Erythroblast (primary cell): ENCODE measurements around the gene LDAH.

ENCODE experiments used
- DNase-seq, 2 experiments: peaks; one replicate each; lab custom pipeline; 2025; lab: John Stamatoyannopoulos, UW
- GATA1 ChIP-seq: IDR thresholded peaks from 2 replicates; pipeline ENCODE4 v1.6.1; 2011; ENCODE audit warnings: low read depth, mild to moderate bottlenecking, control low read depth, low read length, moderate library complexity
- POLR2A ChIP-seq: IDR thresholded peaks from 2 replicates; pipeline ENCODE4 v1.6.1; 2011; ENCODE audit warnings: mild to moderate bottlenecking, low read length

LDAH gene

GRCh38 chr2:20635675-20636584, 187.0 kb downstream of the LDAH start:
- no peak for TF ChIP-seq POLR2A
- TF ChIP-seq GATA1: no peak
- peak; percentile 62 to 76 for DNase-seq

- TF ChIP-seq POLR2A (no peak), GATA1 (no peak)
These were observed 187.8 kb downstream of the LDAH start for GRCh38 chr2:20635113-20635510.

GRCh38 chr2:20634507-20635112, 188.3 kb downstream of the LDAH start:
- TF ChIP-seq GATA1: no peak
- no peak for TF ChIP-seq POLR2A

More at GRCh38 chr2:20635113-20635510, 187.8 kb downstream of the LDAH start:
- DNase-seq: no peak

More at GRCh38 chr2:20634507-20635112, 188.3 kb downstream of the LDAH start:
- DNase-seq: peak in 1 of 2 experiments; percentile 8
